Stomach (tissue), 4 donors: ENCODE data around the gene HES3.

ENCODE experiments used
- CTCF ChIP-seq, 7 experiments: fragments of 450-650 bp in 4 of 7; fragments of 200-600 bp in 3 of 7; sonication (generic) in 3 of 7; IDR thresholded peaks; one replicate each; pipeline ENCODE4 v1.5.1; 2016 to 2019; ENCODE audit warnings: antibody characterized with exemption in 7 of 7, control low read depth in 2 of 7, mild to moderate bottlenecking in 1 of 7
- EP300 ChIP-seq: sonication (generic); formaldehyde crosslinking; IDR thresholded peaks from one replicate; pipeline ENCODE4 v1.6.1; 2017; ENCODE audit warnings: antibody characterized with exemption
- POLR2A ChIP-seq, 4 donors: fragments of 450-650 bp; IDR thresholded peaks; one replicate each; pipeline ENCODE4 v1.6.1; 2016; ENCODE audit warnings: antibody characterized with exemption in 4 of 4, control low read depth in 2 of 4, mild to moderate bottlenecking in 1 of 4, moderate library complexity in 1 of 4
- POLR2AphosphoS5 ChIP-seq, 3 donors: sonication (generic); formaldehyde crosslinking; IDR thresholded peaks; one replicate each; pipeline ENCODE4 v1.6.1; 2016; ENCODE audit warnings: antibody characterized with exemption in 3 of 3

- TF ChIP-seq EP300 (peak; percentile 34), CTCF (IDR thresholded peaks at IDR 0.05) (no peak), POLR2AphosphoS5 (IDR thresholded peaks at IDR 0.05) (peak in 1 of 3 donors; percentile 71), POLR2A (IDR thresholded peaks at IDR 0.05) (no peak)
Measured at GRCh38 chr1:6275826-6276782, 32.1 kb downstream of the HES3 start.
